IMR-90 (cell line): ENCODE data around the gene SLC25A21. TPM values are rescaled to one million over a fixed set of nuclear protein-coding genes. Genes with fewer than 3 reads are reported as not detected.

Source experiments
- ATAC-seq: fragments of 200-7000 bp; cut with Tn5 transposase; 2 replicates; pipeline ENCODE4 v1.9.1; 2020; ENCODE audit warnings: low read depth, mild to moderate bottlenecking, moderate library complexity
- BruUV-seq: library from RNA; stranded (reverse); fragments of 400-500 nt; replicated peaks from 2 replicates; lab custom pipeline; 2021; lab: Mats Ljungman, UMichigan
- CTCF ChIA-PET: fragments of 300-600 bp; formaldehyde crosslinking; extraction: SDS; loops from one replicate; lab custom pipeline; 2021; ENCODE audit warnings: antibody characterized with exemption; lab: Yijun Ruan, JAX
- POLR2A ChIA-PET: fragments of 300-600 bp; sonication (Branson Sonifier 250); formaldehyde crosslinking; loops from one replicate; lab custom pipeline; 2022; ENCODE audit warnings: antibody characterized with exemption; ENCODE audit not compliant: unreplicated experiment; lab: Charles Lee
- DNase-seq: peaks from one replicate; pipeline ENCODE4 v3.0.0; 2013
- H2AFZ ChIP-seq: replicated peaks from 2 replicates; pipeline ENCODE3; 2013; ENCODE audit warnings: low read length, mild to moderate bottlenecking; ENCODE audit not compliant: poor library complexity
- H2AK5ac ChIP-seq: 2 replicates; pipeline ENCODE4 v1.6.1; 2013; ENCODE audit warnings: low read depth, low read length, inconsistent platforms
- H2AK9ac ChIP-seq: replicated peaks from 2 replicates; pipeline ENCODE3; 2013; ENCODE audit warnings: mild to moderate bottlenecking, low read depth, low read length, moderate library complexity; ENCODE audit not compliant: poor library complexity
- H2BK120ac ChIP-seq: 2 replicates; pipeline ENCODE4 v1.6.1; 2013; ENCODE audit warnings: low read depth, low read length, inconsistent platforms
- H2BK15ac ChIP-seq: 3 replicates; pipeline ENCODE4 v1.6.1; 2013; ENCODE audit warnings: low read depth, low read length, inconsistent platforms
- H2BK20ac ChIP-seq: 2 replicates; pipeline ENCODE4 v1.6.1; 2013; ENCODE audit warnings: low read depth, mild to moderate bottlenecking, inconsistent platforms, low read length, moderate library complexity
- H2BK5ac ChIP-seq: 2 replicates; pipeline ENCODE4 v1.6.1; 2013; ENCODE audit warnings: mild to moderate bottlenecking, low read depth, low read length, inconsistent platforms; ENCODE audit not compliant: poor library complexity, severe bottlenecking
- H3K14ac ChIP-seq: replicated peaks from 2 replicates; pipeline ENCODE4 v1.6.1; 2013; ENCODE audit warnings: low read depth, low read length, inconsistent platforms
- H3K18ac ChIP-seq: 2 replicates; pipeline ENCODE4 v1.6.1; 2013; ENCODE audit warnings: low read depth, low read length, control low read depth
- H3K23ac ChIP-seq: 2 replicates; pipeline ENCODE4 v1.6.1; 2013; ENCODE audit warnings: low read depth, low read length, inconsistent platforms
- H3K27ac ChIP-seq: 2 replicates; pipeline ENCODE4 v1.5.1; 2013; ENCODE audit warnings: mild to moderate bottlenecking, control low read depth, low read length; ENCODE audit not compliant: insufficient read depth
- H3K27me3 ChIP-seq: 2 replicates; pipeline ENCODE4 v1.6.1; 2013; ENCODE audit warnings: low read length; ENCODE audit not compliant: control insufficient read depth, insufficient read depth
- H3K36me3 ChIP-seq: 2 replicates; pipeline ENCODE4 v1.6.1; 2013; ENCODE audit warnings: low read length, mixed read lengths; ENCODE audit not compliant: control insufficient read depth, insufficient read depth
- H3K4ac ChIP-seq: 2 replicates; pipeline ENCODE4 v1.6.1; 2013; ENCODE audit warnings: low read depth, low read length, inconsistent platforms
- H3K4me1 ChIP-seq: 2 replicates; pipeline ENCODE4 v1.6.1; 2013; ENCODE audit warnings: low read length, mixed read lengths; ENCODE audit not compliant: control insufficient read depth, insufficient read depth
- H3K4me2 ChIP-seq: 2 replicates; pipeline ENCODE4 v1.6.1; 2013; ENCODE audit warnings: low read depth, mild to moderate bottlenecking, control low read depth, low read length, moderate library complexity
- H3K4me3 ChIP-seq: 2 replicates; pipeline ENCODE4 v1.5.1; 2013; ENCODE audit warnings: low read depth, mild to moderate bottlenecking, control low read depth, low read length, moderate library complexity; ENCODE audit not compliant: insufficient read depth
- H3K56ac ChIP-seq: 2 replicates; pipeline ENCODE4 v1.6.1; 2013; ENCODE audit warnings: low read length, inconsistent platforms; ENCODE audit not compliant: insufficient read depth; ENCODE audit errors: extremely low read depth
- H3K79me1 ChIP-seq, 2 experiments: 2 replicates each; pipeline ENCODE4 v1.6.1; 2013; ENCODE audit warnings: low read length in 2 of 2, inconsistent platforms in 1 of 2, low read depth in 1 of 2
- H3K9ac ChIP-seq: 2 replicates; pipeline ENCODE4 v1.6.1; 2013; ENCODE audit warnings: low read depth, low read length, control low read depth
- H3K9me1 ChIP-seq: 2 replicates; pipeline ENCODE4 v1.6.1; 2013; ENCODE audit warnings: low read length, inconsistent platforms; ENCODE audit not compliant: insufficient read depth
- H3K9me3 ChIP-seq: 2 replicates; pipeline ENCODE4 v1.6.1; 2013; ENCODE audit warnings: low read length; ENCODE audit not compliant: control insufficient read depth, insufficient read depth
- H4K20me1 ChIP-seq: 2 replicates; pipeline ENCODE4 v1.6.1; 2013; ENCODE audit warnings: low read length, inconsistent platforms; ENCODE audit not compliant: insufficient read depth
- H4K5ac ChIP-seq: 2 replicates; pipeline ENCODE4 v1.6.1; 2013; ENCODE audit warnings: mild to moderate bottlenecking, low read depth, low read length, control low read depth
- H4K8ac ChIP-seq, 2 experiments: 2 replicates each; pipeline ENCODE4 v1.6.1; 2013; ENCODE audit warnings: low read depth in 2 of 2, low read length in 2 of 2, control low read depth in 1 of 2, inconsistent platforms in 1 of 2
- H4K91ac ChIP-seq: 2 replicates; pipeline ENCODE4 v1.6.1; 2013; ENCODE audit warnings: low read depth, low read length, inconsistent platforms; ENCODE audit not compliant: insufficient read depth
- BHLHE40 ChIP-seq: fragments of 150-350 bp; IDR thresholded peaks from 2 replicates; pipeline ENCODE4 v1.6.1; 2016; ENCODE audit warnings: mild to moderate bottlenecking, low read depth, low read length
- CEBPB ChIP-seq: IDR thresholded peaks from 2 replicates; pipeline ENCODE4 v1.6.1; 2012; ENCODE audit warnings: low read depth, low read length, improper control_type of control experiment
- CTCF ChIP-seq: conservative IDR thresholded peaks from 2 replicates; pipeline ENCODE4 v1.5.1; 2012; ENCODE audit warnings: mild to moderate bottlenecking, low read depth, low read length, improper control_type of control experiment
- RAD21 ChIP-seq: IDR thresholded peaks from 2 replicates; pipeline ENCODE4 v1.6.1; 2012; ENCODE audit warnings: low read length, improper control_type of control experiment
- RCOR1 ChIP-seq: IDR thresholded peaks from 2 replicates; pipeline ENCODE4 v1.6.1; 2012; ENCODE audit warnings: mild to moderate bottlenecking, low read length, improper control_type of control experiment; ENCODE audit not compliant: insufficient replicate concordance
- WGBS, 2 experiments: methylation state at CpG; one replicate each; pipeline versions ENCODE4 v1.1.5 to v1.1.7; 2013; ENCODE audit warnings: missing lambda C conversion rate in 2 of 2; ENCODE audit not compliant: insufficient read length in 1 of 2; ENCODE audit errors: extremely low coverage in 2 of 2; 5-methylcytosine and 5-hydroxymethylcytosine counted together
- dilution Hi-C: fragments of 300-500 bp; cut with HindIII; formaldehyde crosslinking; loops from one replicate; pipeline ENCODE4 v1.14.3; 2018; ENCODE audit warnings: low sequenced_read_pairs; ENCODE audit not compliant: unreplicated experiment
- in situ Hi-C: fragments of 300-500 bp; cut with MboI; formaldehyde crosslinking; loops from 3 replicates; pipeline ENCODE4 v1.14.3; 2019; ENCODE audit warnings: low sequenced_read_pairs, inconsistent platforms, mixed read lengths
- intact Hi-C: fragments of 100-400 bp; cut with micrococcal nuclease; formaldehyde crosslinking; loops from 2 replicates; pipeline ENCODE4 v1.10.0; 2022
- polyA plus RNA-seq, 3 experiments: library from polyadenylated mRNA; depleted of rRNA; stranded (reverse); fragments of >200 nt; gene quantifications; 2 replicates each; pipeline ENCODE4 v1.2.3, GENCODE V29; 2012; ENCODE audit warnings: low replicate concordance in 1 of 3
- total RNA-seq: library from RNA; depleted of rRNA; stranded (reverse); fragments of >200 nt; gene quantifications from 2 replicates; pipeline ENCODE4 v1.2.3, GENCODE V29; 2012
- TF ChIP-seq, protein P1 (sequence below): fragments of 150-350 bp; IDR thresholded peaks from 2 replicates; pipeline ENCODE4 v1.6.1; 2017; ENCODE audit warnings: mild to moderate bottlenecking, antibody characterized with exemption, low read length, low read depth

The SLC25A21 gene
- total and polyA plus RNA-seq, 2 of the 4 experiments (the other 2 are of a cell fraction) = 0.62 to 0.90 TPM

GRCh38 chr14:36646664-36647416 is 525.6 kb downstream of the SLC25A21 start:
- no peaks in the 10 kb centered on the region for H4K20me1 ChIP-seq
- H2BK15ac ChIP-seq = no peak overlapping the region
- intact Hi-C loops = no loop called here
- peaks cover 51% of the 10 kb centered on the region for H3K27me3 ChIP-seq
- no peak overlapping the region for H4K8ac ChIP-seq
- no TSS peak for BruUV-seq
- in situ Hi-C loops = no loop called here
- H4K5ac ChIP-seq = no peak overlapping the region
- H2AFZ ChIP-seq = peak overlapping the region; percentile 53
- H3K36me3 ChIP-seq = no peaks in the 10 kb centered on the region
- H2AK5ac ChIP-seq = no peak overlapping the region
- no peak overlapping the region for H2BK5ac ChIP-seq
- no peak overlapping the region for H2BK120ac ChIP-seq
- H3K79me1 ChIP-seq = no peaks in the 10 kb centered on the region
- 0 out of 2 replicates have a peak, but pooled peaks cover 4% of the 10 kb centered on the region for H3K4me1 ChIP-seq
- H2BK20ac ChIP-seq = no peak overlapping the region
- no peaks in the 10 kb centered on the region; the same call in 1 of the 2 replicates for H3K9me3 ChIP-seq
- H3K4me3 ChIP-seq = no peak overlapping the region
- H3K9me1 ChIP-seq = no peaks in the 10 kb centered on the region
- no peak overlapping the region for H3K56ac ChIP-seq
- no peak overlapping the region; the same call in 1 of the 2 replicates for H3K4me2 ChIP-seq
- ChIA-PET CTCF (interaction anchor here (1.0 to 2.9 kb wide), 4 partner anchors 295 to 505 kb away, joined by 4 to 12 read pairs (median 10); no protein-coding TSS in a partner anchor), POLR2A (no interaction called here)
- no peak overlapping the region for H3K23ac ChIP-seq
- H3K14ac ChIP-seq = no peak overlapping the region
- no peak overlapping the region for H3K9ac ChIP-seq
- H2AK9ac ChIP-seq = no peak overlapping the region
- no peak for DNase-seq
- dilution Hi-C loops = no loop called here
- no peak overlapping the region for H4K91ac ChIP-seq
- no peak overlapping the region for H3K27ac ChIP-seq
- ATAC-seq = no peak
- H3K4ac ChIP-seq = no peak overlapping the region
- no peak overlapping the region for H3K18ac ChIP-seq
- TF ChIP-seq, protein P1, sequence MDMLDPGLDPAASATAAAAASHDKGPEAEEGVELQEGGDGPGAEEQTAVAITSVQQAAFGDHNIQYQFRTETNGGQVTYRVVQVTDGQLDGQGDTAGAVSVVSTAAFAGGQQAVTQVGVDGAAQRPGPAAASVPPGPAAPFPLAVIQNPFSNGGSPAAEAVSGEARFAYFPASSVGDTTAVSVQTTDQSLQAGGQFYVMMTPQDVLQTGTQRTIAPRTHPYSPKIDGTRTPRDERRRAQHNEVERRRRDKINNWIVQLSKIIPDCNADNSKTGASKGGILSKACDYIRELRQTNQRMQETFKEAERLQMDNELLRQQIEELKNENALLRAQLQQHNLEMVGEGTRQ = no peak
- TF ChIP-seq CTCF (peak; percentile 19; the same call in 1 of the 2 replicates), RCOR1 (no peak), RAD21 (peak; percentile 4; the same call in 1 of the 2 replicates), CEBPB (no peak), BHLHE40 (no peak)
- 0% methylated on average over 7 of the region's 55 CpGs; no CpG with 5 or more reads in 1 of the 2 experiments for WGBS, 2 experiments
